GM19328 (cell line): ENCODE measurements around the gene ACBD6.

Experiments
- ATAC-seq: cut with Tn5 transposase; IDR thresholded peaks from one replicate; pipeline ENCODE4 v1.9.1; 2021; ENCODE audit warnings: mild to moderate bottlenecking, moderate library complexity; ENCODE audit not compliant: unreplicated experiment

Gene ACBD6

DNA sequence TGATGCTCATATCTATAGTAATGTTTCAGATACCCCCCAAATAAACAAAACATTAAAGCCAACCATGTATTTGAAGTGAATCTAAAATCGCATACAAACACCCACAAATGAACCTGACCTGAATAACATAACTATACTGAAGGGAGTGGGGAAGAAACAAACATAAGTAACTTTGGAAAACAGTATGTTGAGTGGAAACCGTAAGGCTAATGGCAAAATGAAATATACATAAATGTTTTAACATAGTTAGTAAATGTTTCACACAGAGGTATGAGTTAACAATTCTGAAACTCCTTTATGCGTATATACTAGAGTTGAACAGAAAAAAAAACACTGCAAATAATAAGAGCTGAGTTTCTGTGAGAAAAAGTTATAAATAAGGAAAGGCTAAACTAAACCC is 125.6 kb downstream of the ACBD6 start:
- ATAC-seq: no peak

DNA sequence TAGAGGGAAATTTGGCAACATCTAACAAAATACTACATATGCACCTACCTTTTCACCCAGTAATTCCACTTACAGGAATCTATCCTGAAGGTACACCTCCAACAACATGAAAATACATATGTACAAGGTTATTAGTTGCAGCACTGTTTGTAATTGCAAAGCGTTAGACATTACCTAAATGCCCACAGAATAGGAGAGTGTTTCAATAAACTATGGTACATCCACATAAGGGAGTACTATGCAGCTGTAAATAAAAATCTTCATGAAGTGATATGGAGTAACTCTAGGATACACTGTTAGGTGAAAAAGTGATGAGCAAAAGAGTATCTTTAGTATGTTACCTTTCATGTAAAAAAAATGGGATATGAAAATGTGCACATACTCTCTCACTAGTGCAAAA is 126.1 kb downstream of the ACBD6 start:
- ATAC-seq: no peak

DNA sequence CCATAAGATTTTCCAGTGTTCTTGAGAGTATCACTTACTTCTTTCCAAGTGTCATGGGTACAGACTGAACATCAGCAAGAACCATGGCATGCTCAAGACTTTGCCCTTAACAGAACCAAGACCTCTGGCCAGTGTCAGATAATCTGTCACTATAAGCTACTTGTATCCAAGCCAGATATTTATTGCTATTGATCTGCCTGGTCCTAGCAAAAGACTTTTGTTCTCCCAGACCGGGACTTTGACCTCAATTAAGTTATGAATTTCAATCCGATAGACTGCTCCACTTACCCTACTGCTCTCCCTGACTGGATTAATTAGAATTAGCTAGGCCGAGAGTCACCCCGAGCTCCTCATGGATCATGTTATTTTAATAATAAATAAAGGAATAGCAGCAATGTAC is 129.6 kb downstream of the ACBD6 start:
- ATAC-seq: no peak

DNA sequence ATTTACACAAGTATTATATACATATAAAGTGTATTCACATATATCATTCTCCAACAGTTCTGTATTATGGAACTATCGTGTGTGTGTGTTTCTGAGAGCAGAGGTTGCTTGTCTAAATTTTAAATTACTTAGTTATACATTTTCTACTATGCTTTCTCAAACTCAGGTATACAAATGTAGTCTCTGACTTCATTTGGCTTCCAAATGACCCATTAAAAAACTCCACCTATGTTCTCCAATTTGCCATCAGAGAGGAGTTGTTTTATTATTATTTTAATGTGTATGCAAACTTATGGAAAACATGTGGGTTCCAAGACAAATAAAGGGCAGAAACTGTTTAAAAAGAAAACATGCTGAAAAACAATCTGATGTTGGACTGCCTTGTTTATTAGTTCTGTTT is 131.8 kb downstream of the ACBD6 start:
- no peak for ATAC-seq

DNA sequence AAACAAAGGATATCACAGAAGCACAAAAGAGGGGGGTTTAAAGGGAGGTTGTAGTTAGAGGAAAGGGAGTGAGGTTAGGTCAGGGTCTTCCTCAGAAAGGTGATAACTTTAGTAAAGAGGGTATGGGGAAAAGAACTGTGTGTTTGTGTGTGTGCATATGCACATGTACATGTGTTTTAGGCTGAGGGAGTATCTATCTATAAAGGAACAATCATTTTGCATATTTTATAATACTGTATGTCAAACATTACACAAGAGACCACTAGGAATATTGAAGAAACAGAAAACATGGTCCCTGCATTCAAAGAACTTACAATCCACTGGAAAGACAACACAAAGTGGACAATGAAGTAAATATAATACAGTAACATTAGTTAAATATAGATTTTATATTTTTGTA is 132.2 kb downstream of the ACBD6 start:
- no peak for ATAC-seq

DNA sequence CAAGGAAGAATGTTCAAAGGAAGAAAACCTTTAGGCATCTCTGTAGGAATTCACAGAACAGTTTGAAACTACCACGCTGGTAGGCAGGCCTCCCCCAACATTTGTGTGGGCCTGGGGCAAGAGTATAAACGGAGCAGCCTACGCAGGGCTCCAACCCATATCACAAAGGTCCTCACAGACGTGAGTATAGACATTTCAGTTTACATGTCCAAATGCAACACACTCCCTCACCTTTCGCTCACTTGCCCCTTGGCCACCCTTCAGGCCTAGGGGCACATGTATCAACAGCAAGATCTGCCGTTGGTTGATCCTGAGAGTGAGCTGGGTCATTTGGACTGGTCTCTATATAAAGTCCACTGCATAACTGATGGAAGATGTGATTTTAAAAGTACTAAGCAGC is 133.3 kb downstream of the ACBD6 start:
- ATAC-seq: no peak

DNA sequence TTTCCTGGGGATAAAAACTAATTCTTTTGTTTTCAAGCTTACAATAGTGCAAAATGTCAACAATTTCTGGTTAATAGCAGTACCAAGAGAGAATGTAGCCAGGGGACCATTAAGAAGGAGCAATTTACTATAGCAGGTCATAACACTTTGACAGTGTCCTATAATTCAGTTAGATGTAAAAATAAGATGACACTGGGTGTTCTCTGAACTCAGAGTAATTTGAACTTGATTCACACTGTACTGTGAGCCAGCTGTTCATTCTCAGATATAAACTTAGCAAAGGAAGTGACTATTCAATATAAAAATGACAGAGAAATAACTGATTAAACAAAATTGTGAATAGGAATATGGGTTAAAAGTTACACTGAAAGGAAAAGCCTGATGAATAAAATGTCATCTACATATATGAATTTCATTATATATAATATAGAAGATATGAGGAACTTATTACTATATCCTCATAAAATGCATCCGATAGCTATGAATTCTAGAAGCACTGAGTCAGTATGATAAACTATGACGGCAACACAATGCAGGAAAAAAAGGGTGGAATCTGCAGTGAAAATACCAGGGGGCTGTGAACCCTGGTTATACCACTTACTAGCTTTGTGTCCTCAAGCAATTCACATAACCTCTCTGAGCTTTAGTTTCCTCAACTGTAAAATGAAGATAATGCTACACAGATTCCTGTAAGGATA is 135.9 kb downstream of the ACBD6 start:
- ATAC-seq: no peak

DNA sequence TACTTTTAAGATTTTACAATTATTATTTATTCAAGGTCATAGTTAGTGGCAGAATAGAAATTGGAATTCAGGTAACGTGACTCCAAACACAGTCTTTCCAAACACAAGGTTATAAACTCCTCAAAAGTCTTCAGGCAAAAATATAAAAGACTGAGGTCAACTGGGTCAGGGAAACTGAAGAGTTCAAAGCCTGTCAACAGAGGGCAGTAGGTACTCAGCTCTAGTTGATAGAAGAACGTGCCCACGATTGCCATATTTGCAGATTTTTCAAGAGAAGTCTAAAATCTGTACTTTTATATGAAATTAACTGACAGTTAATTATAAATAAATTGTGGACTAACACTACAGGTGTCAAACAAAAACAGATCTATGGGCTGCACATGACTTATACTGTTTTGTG is 137.3 kb downstream of the ACBD6 start:
- ATAC-seq: no peak

DNA sequence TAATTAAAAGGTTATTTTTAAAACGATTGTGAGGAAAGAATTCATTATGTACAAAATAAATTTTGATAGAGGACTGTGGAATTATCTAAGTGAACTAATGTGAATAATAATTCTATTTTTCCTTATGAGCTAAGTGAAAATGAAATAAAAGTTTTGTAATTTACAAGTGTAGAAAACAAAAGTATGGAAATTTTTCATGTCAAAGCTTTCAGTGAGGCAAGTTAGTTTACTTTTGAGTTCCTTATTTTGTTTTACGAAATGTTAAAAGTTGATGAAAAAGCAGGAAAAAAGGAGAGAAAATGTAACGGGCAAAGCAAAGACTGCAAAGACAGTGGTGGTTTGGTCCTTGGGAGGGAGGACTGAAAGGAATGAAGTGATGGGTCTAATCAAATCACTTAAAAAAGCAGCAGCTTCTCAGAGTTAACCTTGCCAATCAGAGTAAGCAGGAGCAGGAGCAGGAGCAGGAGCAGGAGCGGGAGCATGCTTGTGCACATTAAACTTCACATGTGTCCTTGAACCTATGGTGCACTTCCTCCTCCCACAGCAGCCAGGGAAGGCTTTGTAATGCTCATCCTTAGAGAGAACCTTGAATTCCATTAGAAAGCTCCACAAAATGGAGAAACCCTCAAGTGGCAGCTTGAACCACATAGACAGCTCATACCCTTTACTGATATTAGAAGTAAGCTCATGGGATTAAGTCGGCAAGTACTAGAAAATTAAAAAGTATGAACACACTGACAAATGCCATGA is 139.0 kb downstream of the ACBD6 start:
- no peak for ATAC-seq

DNA sequence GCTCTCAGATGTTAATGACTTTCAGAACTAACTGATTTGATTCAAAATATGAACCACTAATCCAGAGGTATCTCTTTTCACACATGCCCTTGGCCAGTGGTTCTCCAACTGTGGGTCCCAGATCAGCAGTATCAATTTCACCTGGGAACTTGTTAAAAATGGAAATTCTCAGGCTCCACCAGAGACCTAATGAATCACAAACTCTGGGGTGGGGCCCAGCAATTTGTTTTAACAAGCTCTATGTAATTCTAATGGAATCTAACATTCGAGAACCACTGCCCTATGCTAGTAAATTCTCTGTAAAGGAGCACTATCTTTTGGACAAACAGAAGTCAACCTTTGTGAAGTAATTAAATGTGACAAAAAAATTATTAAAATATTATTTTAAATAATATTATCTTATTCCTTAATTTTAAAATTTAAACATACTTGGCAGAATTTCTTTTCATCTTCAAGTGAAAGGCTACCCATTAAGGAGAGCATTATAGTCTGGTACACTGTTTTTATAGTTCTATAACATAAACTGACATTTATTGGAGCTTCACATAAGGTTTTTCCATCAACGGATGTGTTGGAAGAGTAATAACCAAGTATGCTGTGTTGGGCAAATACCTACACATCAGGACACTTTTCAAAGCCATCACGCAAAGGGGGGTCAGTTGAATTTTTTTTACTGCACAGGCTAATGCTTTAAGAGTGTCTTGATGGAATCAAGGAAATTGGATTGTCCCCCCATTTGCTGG is 141.9 kb downstream of the ACBD6 start:
- ATAC-seq: no peak

DNA sequence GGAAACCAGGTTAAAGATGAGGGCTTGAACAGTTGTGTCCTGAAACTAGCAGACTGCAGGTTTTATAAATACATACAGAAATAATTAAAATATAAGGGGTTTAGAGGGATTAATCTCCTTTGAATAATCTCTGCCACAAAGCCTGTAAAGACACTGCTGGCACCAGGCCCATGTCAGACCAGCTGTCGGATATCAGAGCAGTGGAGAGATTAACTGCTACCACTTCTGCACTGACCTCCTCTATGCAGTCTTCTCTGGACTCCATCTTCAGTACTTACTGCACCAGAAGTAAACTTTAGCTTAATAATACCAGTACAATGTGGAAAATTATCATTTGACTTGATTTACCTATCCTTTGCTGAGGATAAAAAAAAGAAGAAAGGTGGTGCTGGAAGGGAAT is 143.7 kb downstream of the ACBD6 start:
- ATAC-seq: no peak

DNA sequence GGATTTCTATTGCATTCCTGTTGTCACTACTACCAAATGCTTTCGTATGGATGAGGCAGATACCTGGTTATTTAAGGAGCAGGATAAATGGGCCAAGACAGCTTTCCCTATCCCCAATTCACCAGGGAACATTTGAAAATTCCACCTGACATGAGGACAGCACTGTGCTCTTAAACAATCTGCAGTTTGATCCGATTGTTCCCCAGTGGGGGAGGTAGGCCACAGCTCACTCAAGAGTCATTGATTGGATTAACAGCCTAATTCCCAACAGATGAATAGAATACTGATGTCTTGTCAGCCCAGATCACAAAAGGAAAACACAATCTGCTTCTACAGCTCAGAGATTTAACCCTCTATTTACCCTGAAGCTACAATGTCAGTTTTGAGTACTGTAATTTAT is 148.4 kb downstream of the ACBD6 start:
- no peak for ATAC-seq

DNA sequence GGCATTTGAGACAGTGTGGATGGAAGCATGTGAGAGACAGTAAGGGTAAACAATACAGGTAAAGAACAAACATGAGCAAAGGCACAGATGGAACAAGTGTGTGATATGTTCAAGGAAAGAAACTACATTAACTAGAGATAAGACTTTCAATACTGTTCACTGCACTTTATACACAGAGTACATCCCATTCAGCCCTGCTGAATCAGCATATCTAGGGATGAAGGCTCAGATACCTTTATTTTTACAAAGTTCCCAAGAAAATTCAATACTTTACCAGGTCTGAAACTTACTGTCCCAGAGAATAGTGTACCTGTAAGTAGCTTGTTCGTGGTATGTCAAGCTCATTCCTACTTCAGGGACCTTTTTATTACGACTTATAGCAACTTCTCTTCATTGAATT is 149.8 kb downstream of the ACBD6 start:
- ATAC-seq: no peak

DNA sequence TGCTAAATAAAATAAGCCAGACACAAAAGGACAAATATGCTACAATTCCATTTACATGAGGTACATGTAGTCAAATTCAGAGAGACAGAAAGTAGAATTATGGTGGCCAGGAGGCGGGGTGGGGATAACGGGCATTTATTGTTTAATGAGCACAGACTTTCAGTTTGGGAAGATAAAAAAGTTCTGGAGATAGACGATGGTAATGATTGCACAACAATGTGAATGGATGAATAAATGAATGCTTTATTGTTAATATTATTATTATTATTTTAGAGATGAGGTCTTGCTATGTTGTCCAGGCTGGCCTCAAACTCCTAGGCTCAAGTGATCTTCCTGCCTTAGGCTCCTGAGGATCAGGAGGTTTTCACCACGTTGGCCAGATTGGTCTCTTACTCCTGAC is 150.4 kb downstream of the ACBD6 start:
- no peak for ATAC-seq

DNA sequence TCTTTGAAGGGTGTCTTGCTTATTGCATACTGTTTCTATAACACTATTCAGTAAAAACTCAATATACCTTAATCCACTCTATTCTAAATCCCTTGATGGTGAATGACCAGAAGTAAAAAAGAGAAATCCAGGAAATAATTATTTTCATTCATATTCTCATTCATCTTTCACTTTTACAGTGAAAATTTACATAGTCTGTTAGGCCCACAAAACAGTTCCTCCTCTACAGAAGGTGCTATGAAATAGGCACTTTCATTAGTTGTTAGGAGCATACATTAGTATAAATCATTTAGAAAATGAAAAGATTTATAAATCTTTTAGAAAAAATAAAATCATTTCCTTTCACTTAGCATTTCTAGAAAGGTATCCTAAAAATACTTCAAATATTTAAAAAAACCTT is 157.2 kb downstream of the ACBD6 start:
- ATAC-seq: no peak

DNA sequence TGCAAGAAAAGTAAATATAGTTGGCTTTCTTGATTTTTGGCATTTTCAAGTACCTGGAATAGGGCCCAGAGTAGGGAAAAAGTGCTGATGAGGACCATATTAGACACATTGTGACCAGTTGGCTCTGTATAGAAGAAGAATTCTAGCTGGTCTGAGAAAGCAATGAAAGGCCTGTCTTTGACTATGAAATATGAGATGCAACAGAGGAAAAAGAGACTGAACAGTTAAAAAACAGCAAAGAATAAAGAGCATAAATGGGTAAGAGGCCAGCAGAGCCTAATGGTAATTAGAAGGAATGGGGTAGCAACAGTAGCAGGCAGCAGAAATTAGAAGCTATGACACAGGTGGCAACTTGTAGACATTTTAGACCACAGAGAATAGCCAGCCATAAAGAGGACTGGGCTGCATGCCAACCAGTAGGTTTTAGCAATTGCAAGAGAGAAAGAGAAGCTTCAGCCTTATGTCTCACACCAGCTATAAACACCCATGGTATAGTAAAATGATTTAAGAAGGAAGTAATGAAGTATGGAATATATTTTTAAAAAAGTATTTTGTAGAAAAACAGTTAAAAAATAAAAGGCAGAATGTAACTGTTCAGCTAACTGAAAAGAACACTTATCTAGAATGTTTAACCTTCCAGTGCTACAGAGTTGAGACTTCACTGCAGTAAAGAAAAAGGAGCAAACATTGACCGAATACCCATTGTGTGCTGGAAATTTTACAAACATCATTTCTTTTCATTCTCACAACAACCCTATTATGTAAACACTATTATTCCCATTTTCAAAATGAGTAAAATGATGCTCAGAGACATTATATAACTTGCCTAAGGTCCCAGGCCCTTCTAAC is 158.2 kb downstream of the ACBD6 start:
- no peak for ATAC-seq

DNA sequence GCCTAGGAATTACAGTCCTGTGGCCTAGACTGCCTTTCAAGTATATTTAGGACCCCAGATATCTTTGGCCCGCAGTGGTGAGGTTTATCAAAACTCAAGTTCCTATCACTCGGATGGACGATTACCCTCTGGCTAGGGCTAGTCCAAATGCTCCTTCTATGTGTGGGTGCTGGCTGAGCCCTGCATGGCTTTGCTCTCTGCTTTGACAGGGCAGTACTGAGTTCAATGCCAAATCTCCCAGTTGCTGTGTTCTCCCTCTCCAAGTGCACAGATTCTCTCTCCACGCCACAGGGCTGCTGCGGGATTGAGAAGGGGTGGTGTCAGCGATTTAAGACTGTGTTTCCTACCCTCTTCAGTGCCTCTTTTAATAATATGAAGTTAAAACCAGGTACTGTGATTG is 175.3 kb downstream of the ACBD6 start:
- no peak for ATAC-seq

DNA sequence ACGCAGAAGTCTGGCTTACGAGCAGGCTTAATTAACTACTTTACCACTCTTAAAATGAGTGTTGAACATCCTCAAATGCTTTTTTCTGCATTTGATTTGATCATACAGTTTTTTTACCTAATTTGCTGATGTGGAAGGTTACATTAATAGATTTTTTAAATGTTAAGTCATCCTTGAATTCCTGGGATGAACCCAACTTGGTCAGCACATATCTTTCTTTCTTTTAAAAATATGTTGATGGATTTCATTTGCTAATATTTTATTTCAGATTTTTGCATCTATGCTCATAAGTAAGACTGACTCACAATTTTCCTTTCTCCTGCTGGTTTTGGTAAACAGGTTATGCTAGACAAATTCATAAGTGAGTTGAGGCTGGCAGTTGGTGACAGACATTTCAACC is 189.5 kb downstream of the ACBD6 start:
- ATAC-seq: no peak

DNA sequence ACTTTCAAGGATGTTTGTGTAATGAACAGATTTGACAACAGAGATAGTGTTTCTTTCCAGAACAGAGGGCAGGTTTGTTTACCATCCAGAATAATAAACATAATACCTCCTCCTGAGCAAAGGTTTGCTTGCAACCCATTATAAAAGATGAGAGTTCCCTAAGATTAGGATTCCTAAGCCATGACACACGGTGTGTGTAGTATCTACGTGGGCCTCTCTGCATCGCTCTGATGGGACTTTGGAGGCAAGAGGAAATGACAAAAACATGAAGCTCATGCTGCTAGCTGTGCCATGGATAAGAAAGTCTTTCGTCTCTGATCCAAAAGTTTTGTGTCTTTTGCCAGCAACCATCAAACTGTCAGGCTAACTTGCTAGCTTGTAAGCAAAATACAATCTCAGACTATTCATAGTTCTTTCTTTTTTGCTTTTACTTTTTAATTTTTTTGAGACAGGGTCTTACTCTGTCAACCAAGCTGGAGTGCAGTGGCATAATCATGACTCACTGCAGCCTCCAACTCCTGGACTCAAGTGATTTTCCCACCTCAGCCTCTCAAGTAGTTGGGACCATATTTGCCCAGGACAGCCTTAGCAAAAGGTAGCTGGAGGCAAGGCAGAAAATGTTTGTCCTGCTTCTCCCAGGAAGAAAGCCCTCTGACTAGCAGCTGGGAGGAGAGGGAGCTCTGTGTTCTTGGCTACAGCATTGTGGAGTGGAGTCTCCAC is 191.2 kb downstream of the ACBD6 start:
- no peak for ATAC-seq

DNA sequence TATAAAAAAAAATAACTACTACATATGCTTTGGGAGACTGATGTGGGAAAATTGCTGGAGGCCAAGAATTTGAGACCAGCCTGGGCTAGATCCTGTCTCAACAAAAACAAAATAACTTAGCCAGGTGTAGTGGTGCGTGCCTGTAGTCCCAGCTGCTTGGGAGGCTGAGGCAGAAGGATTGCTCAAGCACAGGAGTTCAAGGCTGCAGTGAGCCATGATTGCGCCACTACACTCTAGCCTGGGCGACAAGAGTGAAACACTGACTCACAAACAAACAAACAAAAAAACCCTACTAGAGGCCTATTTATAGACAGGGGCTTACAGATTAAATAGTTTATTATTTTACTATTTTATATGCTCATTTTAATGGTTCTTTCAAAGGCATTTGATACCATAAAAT is 192.3 kb downstream of the ACBD6 start:
- no peak for ATAC-seq

DNA sequence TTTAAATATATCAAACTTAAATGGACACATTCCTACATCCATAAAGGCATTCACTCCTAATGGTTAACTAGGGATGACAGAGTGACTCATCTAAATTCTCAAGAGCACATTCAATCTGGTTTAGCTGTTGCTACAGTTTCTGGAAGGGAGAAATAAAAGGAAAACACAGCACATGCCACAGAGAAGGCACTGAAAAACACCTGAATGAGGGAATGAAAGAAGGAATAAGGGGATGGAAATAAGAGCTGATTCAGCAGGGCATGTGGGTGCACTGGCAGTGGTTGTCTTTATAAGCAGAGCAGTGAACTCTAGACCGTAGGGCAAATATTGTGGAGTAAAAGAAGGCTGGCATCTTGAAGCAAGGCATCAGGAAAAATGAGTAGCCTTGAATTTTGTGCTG is 193.0 kb downstream of the ACBD6 start:
- no peak for ATAC-seq
